ENCODE measurements around the gene SH2B3.

The SH2B3 gene

DNA sequence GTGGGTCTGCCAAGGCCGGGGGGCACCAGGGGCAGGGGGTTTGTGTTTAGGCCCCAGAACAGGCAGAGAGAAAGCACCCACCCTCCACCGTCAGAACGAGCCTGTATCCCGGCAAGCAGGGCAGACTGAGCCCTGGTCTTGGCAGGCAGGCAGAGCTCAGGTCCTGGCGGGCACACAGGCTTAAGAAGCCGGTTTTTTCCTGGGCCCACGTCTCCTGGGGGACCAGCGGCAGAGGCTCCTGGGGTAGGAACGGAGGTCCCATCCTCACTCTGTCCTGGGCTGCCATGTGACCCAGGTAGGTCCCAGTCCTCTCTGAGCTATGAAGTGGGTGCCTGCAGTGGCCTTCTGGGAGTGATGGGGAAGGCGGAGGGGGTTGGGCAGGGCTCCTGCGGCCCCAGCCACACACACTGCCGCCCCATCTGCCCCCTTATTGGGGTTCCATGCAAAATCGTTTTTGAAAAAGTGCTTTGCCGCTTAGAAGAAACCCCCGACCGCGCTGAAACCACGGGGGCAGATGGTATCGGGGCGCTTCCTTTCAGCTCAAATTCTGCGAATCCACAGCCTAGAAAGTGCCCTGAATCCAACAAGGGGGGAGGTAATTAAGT is 24.2 kb downstream of the SH2B3 start:
- DNase-seq: no peak

DNA sequence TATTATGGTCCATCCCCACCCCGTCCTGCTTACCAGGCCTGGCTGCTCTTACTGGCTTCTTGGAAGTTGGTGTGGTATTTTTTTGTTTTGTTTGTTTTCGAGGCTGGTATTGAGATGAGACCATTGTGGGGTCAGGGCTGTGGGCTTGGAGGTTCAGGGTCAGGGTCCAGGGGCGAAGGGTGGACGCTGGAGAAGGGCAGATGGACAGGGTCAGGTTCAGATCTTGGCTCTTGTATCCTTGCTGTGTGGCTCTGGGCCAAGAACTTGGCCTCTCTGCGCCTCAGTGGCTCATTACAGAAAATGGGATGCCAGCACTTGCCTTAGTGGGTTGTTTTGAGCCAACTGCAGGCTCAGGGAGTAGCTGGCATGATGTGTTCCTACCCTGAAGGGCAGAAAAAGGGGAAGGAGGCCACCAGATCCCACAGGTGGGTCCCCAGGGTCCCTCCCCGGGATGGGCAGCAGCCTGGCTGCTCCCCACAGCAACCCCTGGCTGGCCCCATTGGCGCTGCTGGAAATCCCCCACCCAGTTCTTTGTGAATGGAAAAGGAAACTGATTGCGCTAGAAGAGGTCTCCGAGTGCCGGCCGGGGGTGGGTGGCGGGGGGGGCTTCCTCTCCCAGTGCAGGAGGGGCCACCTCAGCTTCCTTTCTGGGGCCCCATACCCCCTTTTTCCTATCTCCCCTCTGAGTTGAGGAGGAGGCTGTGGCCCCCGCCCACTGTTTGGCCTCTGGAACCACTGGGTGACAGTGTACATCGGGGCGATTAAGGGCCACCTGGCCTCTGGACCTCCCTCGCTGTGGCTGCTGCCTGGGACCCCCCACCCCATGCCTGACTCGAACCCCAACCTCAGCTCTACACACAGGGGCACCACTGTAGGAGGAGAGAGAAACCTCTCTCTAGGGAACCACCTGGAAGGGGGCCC is 25.0 kb downstream of the SH2B3 start:
- DNase-seq: no peak

DNA sequence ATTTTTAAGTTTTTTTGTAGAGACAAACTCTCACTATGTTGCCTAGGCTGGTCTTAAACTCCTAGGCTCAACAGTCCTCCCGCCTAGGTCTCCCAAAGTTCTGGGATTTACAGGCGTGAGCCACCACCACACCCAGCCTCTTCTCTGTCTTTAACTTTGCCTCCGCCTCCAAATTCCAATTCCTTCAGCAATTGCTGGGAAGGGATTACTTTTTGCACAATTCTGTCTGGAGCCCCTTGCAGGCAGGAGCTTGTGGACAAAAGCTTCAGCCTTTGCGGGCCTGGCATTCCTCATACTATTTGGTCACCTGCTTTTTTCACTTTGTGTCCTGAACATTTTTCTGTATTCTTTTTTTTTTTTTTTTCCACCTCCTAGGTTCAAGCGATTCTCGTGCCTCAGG is 26.0 kb downstream of the SH2B3 start:
- DNase-seq: no peak

DNA sequence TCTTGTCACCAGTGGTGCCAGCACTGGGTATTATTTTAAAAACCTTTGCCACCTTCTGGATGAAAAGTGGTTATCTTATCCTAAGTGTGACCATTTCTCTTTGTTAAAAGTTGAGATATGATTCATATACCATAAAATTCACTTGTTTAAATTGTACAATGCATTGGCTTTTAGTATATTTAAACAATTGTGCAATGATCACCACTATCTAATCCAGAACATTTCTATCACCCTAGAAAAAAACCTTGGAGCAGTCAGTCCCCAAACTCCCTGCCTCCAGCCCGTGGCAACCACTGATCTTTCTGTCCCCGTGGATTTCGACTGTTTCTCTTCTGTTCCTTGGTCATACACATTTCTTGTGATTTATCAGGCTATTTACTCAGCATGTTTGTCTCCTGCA is 28.3 kb downstream of the SH2B3 start:
- DNase-seq: no peak

DNA sequence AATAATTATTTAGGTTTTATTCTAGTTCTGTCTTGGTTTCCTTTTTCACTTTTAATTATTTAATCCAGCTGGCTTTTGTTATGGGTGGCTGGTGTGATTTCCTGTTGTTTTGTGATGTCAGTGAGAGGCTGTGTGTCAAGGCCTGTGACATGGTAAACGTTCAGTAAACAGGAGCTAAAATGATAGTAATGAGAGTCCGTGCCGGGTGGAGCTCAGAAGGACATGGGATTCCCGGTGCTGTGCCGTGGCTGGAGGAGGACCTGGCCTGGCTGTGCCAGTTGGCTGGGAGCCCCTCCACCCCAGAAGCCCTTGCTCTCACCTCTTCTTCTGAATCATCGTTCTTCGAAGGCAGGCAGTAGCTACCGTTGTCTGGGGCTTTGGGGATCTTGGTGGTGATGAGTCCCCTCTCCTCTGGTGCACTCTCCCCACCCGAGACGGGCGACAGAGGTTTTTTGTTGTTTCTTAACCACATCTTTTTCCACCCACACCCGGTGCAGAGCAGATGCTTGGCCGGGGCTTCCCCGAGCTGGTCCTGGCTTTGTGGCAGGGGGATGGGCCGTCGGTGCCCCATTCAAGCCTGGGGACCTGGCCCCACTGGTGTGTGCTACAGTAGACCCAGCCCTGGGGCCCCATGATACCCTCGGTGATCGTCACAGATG is 29.1 kb downstream of the SH2B3 start:
- DNase-seq: peak; percentile 29

DNA sequence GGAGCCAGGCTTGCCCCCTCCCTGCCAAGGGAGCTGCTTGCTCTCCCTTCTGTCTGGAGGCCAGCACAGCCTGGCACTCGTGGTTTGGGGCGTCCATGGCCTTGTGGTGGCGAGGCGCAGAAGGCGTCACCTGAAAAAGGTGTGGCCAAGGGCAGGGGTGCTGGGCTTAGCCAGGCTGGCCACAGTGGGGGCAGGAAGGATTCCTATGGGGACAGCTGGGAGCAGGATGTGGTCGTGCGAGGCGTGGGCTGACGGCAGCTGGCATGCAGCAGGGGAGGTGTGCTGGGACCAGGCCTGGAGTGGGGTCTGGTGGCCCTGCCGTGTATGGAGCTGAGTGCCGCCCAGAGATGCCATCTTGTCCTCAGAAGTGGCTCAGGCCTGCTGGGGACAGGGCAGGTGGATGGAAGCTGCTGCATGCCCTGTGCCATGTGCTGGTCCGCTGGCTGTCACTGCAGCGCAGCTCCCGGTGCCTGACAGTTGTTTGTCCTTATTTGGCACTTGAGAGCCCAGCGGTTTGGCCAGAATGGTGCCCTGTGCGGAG is 30.0 kb downstream of the SH2B3 start:
- no peak for DNase-seq

DNA sequence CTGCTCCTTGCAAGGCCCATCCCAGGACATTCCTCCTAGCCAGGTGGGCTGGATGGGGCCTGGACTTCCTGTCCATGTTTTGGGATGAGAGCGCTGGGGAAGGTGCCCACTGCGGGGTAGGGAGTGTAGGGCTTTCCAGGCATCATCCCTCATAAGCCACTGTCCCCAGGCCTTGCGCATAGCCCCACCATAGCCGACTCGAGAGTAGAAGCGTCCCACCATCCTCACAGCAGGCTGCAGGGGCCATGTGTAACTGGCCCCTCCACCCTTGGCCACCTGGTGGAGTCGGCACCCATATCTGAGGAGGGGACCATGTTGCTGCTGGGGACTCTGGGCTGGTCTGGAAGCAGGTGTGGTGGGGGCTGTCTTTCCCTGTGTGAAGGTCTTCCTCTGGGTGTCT is 30.5 kb downstream of the SH2B3 start:
- no peak for DNase-seq

DNA sequence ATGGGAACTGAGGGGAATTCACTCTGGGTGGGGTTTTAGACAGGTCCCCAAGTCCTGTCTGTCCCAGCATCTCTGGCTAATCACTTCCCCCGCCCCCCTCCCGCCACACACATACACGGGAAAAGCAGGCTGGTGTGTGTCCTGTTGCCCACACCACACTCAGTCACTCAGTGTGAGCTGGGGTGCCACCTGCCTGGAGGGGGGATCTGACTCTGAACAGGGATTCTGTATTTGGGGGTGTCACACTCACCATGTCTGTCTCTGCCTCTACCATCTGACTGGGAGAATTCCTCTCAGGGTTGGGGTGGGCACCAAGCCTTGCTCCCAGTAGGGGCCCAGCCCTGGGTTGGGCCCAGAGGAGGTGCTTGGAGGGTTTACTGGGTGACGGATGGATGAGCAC is 31.1 kb downstream of the SH2B3 start:
- DNase-seq: no peak

DNA sequence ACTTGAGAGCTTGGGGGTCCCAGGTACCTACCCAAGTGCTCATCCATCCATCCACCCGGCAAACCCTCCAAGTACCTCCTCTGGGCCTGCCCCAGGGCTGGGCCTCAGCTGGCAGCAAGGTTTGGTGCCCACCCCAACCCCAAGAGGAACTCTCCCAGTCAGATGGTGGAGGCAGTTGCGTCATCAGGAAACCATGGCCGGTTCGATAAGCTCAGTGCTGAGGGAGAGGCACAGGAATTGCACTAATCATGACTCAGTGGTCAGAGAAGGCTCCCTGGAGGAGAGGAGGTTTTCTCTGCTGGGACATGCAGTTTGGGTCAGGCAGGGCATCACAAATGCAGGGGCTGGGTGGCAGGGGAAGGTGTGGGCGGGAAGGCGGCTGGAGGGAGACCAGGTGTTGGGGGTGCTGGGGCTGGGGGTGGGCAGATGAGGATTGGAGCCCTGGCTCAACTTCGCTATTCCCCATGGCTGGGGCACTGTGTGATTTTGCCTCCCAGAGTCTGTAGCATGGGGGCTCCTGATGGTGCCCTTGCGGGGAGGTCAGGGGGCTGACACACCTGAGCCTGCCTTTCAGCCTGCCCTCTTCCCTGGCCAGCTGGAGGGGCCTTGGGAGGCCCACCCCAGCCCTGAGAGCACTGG is 32.2 kb downstream of the SH2B3 start:
- DNase-seq: no peak

DNA sequence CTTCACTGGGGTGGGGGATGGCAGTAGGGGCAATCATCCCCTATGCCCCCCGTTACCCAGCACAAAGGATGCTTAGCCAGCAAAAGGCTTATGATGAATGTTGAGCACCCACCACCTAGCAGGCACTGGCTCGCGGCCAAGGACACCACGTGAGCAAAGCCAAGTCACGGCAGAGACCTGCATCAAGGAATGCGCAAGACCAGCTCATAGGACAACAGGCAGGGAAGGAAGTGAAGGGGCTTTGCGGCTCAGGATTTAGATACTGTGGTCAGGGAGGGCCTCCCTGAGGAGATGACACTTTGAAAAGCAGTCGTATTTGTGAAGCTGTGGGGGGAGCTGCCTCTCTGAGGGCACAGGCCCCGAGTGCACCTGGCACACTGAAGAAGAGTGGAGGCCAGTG is 32.8 kb downstream of the SH2B3 start:
- no peak for DNase-seq

DNA sequence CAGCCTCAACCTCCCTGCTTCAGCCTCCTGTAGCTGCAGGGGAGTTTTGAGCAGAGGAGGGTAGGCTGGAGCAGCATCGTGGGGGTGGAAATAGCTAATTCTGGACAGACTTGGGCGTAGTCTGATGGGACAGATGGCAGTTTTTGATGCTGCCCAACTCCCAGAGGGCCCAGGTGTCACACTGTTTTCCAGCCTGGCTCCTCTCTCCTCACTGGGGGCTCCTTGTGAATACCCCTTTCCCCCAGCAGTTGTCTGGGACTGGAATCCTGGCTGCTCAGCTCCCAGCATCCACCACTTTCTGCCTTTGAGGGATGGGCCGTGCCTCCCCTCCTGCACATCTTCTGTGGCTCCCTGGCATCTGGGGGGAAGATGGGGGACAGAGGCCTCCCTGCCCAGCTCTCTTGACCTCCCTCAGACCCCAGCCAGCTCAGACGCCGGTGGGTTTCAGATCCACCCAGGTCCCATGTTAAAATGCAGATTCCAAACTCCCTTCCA is 34.0 kb downstream of the SH2B3 start:
- DNase-seq: no peak

DNA sequence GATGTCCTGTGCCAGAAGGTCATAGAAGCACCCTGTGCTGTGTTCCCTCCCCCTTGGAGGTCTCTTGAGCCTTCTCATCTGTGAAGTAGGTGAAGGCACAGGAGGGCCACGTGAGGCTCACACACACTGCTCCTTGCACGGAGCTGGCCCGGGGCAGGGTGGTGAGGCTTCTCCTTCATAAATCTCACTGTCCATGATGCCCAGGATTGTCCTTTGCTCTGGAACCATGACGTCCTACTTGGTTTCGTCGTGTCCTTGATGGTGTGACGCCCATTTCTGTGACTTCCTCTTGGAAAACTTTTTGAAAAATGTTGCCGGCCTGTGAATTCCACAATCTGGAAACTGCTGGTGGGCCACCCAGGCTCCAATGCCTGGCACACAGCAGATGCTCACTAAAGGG is 34.4 kb downstream of the SH2B3 start:
- no peak for DNase-seq

DNA sequence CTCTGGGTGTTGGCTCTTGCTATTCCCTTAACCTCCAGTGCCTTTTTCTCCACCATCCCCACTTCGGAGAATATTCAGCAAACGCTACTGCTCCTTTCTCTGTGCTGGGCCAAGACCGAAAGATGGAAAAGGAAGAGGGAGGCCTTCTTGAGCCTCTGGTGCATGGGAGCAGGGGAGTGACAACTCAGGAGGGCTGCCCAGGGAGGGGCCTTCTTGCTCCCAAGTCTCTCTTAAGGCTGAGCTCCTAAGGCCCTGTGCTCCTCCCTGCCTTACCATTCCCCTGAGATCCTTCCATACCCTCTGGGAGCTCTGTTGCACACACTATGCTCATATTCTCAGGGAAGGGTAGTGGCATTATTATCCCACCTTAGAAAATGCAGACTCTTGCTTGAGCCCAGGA is 34.9 kb downstream of the SH2B3 start:
- no peak for DNase-seq

DNA sequence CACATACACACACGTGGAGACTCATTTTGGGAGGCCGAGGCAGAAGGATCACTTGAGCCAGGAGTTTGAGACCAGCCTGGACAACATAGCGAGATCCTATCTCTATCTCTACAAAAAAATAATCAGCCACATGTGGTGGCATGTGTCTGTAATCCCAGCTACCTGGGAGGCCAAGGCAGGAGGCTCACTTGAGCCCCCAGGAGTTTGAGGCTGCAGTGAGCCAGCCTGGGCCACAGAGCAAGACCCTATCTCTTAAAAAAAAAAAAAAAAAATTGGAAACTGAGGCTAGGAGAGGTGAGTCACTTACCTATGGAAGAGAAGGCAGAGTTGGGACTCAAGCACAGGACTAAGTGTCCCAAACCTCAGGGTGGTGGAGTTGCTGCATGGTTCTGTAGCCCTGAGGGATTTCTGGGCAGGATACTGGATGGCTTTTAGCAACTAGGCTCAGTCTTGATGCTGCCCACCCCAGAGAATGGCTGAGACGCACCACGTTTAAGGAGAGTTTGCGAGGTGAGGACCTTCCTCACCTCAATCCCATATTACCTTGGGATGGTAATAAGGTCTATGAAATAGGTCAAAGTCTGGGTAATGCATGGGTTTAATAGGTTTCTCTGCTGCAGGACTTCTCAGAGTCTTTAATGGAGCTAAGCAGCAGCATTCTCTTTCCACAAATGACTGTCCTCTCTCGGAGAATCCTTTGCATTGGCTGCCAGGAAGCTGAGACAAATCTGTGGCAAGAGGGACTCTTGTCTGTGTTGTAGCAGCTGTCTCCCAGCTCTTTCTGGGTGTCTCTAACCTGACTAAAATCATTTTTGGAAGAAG is 35.6 kb downstream of the SH2B3 start:
- no peak for DNase-seq

DNA sequence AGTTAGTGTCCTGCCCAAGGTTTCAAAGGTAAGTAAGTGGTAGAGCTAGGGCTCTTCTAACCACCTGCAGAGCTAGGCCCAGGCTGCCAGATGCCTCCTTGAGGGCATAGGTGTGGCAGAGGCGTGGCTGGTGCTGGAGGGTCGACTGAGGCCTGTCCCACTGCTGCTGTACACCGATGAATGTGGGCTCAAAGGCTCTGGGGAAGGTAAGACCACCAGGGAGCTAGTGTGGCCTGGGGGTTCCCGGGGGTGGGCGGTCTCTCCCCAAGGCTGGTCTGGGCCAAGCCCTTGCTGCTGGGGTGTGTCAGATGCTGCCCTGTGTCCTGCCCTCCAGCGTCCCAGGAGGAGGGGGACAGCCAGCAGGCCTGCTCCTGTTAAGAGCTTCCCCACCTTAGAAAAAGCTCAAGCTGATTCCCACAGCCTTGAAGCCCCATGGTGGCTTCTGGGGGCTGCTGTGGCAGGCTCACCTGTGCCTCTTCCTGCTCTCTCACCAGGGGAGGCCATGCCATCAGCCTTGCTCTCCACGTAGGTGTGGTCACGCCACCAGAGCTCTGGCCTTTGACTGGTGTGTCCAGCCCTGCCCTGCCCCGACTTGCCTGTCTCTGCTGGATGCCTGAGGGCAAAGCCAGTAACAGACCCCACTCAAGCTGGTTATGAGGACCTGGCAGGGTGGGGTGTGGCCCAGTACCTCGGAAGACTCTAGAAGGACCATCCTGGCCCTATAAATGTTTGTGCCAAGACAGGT is 36.8 kb downstream of the SH2B3 start:
- DNase-seq: no peak

DNA sequence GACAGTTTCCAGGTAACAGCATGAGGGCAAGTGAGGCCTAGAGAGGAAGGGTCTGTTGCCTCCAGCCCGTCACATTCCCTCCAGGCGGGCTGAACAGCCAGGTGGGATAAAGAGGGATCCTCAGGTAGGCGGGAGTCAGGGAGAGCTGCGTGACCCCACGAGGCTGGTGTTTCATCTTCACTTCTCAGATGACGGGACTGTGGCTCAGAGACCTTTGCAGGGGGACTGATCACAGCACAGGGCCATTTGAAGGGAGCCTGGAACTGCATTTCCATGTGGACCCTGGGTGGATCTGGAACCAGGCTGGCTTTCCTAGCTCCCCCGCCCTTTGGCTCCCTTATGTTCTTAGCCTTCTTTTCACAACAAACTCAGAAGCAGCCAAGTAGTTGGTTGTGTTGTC is 37.4 kb downstream of the SH2B3 start:
- DNase-seq: no peak

DNA sequence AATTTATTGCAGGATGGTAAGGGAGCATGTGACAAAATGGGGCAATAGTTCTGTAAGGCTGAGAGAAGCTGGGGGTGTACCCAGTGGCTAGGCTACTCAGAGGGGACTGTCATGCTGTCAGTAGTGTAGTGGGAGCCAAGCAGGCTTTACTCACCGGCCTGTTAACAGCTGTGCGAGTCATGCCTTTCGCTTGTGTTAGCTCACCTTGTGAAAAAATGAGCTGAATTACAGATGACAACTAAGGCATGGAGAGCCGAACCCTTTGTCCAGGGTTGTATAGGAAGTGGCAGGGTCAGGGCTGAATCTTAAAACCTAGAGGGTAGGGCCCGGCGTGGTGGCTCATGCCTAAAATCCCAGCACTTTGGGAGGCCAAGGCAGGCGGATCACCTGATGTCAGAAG is 37.9 kb downstream of the SH2B3 start:
- no peak for DNase-seq

DNA sequence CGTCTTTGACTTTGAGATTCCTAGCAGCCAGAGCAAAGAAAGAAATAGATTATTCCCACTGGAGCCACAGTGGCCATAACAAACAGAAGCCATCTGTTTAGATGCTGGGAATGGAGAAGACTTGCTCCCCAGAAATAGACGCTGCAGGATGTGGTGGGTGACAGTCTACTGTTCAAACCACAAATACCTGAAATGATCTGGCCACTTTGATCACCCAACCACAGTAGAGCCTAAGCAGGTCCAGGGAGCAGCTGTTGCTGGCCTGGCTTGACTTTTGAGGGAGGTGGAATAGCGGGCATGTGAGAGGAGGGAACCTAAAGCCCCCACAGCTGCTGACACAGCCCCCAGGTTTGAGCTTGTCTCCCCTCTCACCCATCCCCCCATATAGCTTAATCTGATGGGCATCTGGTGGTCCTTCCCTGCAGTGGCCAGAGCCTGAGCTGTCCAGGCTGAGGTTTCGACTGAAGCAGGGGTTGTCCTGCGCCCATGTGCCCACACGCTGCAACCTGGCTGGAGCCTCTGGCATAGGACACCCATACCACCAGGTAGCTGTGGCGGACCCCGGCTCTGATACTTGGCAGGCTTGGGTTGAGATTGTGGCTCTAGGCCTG is 38.7 kb downstream of the SH2B3 start:
- no peak for DNase-seq

DNA sequence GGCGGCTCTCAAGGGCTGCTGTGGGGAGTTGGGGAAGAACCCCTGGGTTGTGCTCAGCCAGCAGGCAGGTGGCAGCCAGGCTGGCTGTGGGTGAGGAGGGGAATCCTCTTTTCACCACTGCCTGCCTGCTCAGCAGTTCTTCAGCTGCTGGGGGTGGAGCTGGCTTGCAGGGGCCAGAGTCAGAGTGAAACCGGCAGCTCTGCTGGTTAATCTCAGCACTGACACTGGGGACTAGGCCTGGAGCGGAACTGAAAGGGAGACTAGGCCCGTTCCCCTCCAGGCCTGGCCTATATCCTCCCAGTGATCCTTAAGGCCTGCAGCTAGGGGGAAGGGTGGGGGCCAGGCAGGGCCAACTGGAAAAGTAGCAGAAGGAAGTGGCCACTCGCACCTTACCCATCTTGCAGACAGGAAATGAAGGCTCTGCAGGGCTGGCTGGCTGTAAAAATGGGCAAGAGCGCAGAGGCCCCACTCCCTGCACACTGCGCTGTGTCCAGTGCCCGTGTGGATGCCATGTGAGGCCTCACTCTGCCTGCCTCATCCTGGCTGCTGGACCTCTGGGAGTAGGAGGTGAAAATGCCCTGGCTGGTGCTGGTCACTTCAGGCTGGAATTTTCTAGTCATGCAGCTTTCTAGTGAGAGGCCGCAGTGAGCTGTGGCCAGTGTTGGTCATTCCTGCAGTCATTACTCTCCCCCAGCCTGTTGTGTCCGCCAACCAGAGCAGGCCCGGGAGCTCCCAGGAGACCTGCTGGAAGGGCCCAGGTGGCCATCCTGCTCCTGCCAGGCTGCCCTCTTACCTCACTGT is 39.4 kb downstream of the SH2B3 start:
- no peak for DNase-seq

All from SHP77 treated with DMSO at 0.1 percent for 48 hours (cell line).